Measurements from ENCODE around the gene ZNF32. TPM values are rescaled to one million over a fixed set of nuclear protein-coding genes. Genes with fewer than 3 reads are reported as not detected.

ZNF32 gene
- total RNA-seq: 10 to 100 TPM; 54.8 to 77.7 (median 57.4) TPM

GRCh38 chr10:43648398-43649184 lies at the start of gene ZNF32:
TSS of gene ZNF32 (minus strand) at chr10:43648881. CDS start at chr10:43646133, 2,748 bp downstream.
- Histone ChIP-seq H3K4me1 (peaks cover 7 to 17% (median 13%) of the 10 kb centered on the region in 4 donors), H3K27me3 (peaks cover 0 to 8% (median 0%) of the 10 kb centered on the region in 4 donors), H3K4me3 (peak within 1 kb of the TSS; percentile 71 to 90 (median 80)), H3K36me3 (peaks cover 24 to 36% (median 29%) of the 10 kb centered on the region in 4 donors), H3K27ac (replicated peaks in 1 of 4) (peak within 1 kb of the TSS; percentile 79 to 89 (median 82)), H3K9me3 (peaks cover 12 to 34% (median 32%) of the 10 kb centered on the region in 4 donors)
- under 1% methylated on average over 41 of the region's 90 CpGs for WGBS
- DNase-seq (ENCODE audit: extremely low spot score): no peak
- intact Hi-C loops (cut with DNase I): no loop called here
- TF ChIP-seq EP300 (IDR thresholded peaks at IDR 0.05) (no peak), POLR2AphosphoS5 (IDR thresholded peaks at IDR 0.05) (peak; percentile 45 to 59)

GRCh38 chr10:43698156-43698555 lies 49.5 kb upstream of the ZNF32 start:
- H3K36me3 ChIP-seq: no peaks in the 10 kb centered on the region
- WGBS: 63% methylated on average over 9 of the region's 9 CpGs
- DNase-seq (ENCODE audit: extremely low spot score): no peak
- H3K4me1 ChIP-seq: peaks cover 0 to 27% (median 2%) of the 10 kb centered on the region in 4 donors
- intact Hi-C loops (cut with DNase I): no loop called here
- TF ChIP-seq CTCF (IDR thresholded peaks at IDR 0.05) (no peak), POLR2AphosphoS5 (IDR thresholded peaks at IDR 0.05) (no peak), EP300 (IDR thresholded peaks at IDR 0.05) (no peak), POLR2A (IDR thresholded peaks at IDR 0.05; ENCODE audit: low read depth) (no peak)
- no peak overlapping the region for H3K4me3 ChIP-seq
- no peaks in the 10 kb centered on the region for H3K27me3 ChIP-seq
- no peaks in the 10 kb centered on the region for H3K9me3 ChIP-seq
- no peak overlapping the region for H3K27ac ChIP-seq (replicated peaks in 1 of 4)

- WGBS: 89% methylated on average over 11 of the region's 11 CpGs
- TF ChIP-seq CTCF (IDR thresholded peaks at IDR 0.05) (no peak), POLR2AphosphoS5 (IDR thresholded peaks at IDR 0.05) (no peak), EP300 (IDR thresholded peaks at IDR 0.05) (no peak), POLR2A (IDR thresholded peaks at IDR 0.05; ENCODE audit: low read depth) (no peak)
- no peak overlapping the region for H3K27ac ChIP-seq (replicated peaks in 1 of 4)
- no peaks in the 10 kb centered on the region for H3K36me3 ChIP-seq
- DNase-seq (ENCODE audit: extremely low spot score): no peak
- no peaks in the 10 kb centered on the region for H3K9me3 ChIP-seq
- intact Hi-C loops (cut with DNase I): no loop called here
- H3K4me3 ChIP-seq: no peak overlapping the region
- H3K4me1 ChIP-seq: peaks cover 0 to 28% (median 6%) of the 10 kb centered on the region in 4 donors
- no peaks in the 10 kb centered on the region for H3K27me3 ChIP-seq
Measured at GRCh38 chr10:43696909-43697483, 48.3 kb upstream of the ZNF32 start.

- Histone ChIP-seq H3K36me3 (no peaks in the 10 kb centered on the region), H3K4me1 (peaks cover 9 to 38% (median 16%) of the 10 kb centered on the region in 4 donors), H3K9me3 (no peaks in the 10 kb centered on the region), H3K4me3 (no peak overlapping the region), H3K27me3 (no peaks in the 10 kb centered on the region), H3K27ac (replicated peaks in 1 of 4) (no peak overlapping the region)
- intact Hi-C loops (cut with DNase I): no loop called here
- no peak for DNase-seq (ENCODE audit: extremely low spot score)
- WGBS: 93% methylated on average over 16 of the region's 16 CpGs
- TF ChIP-seq POLR2AphosphoS5 (IDR thresholded peaks at IDR 0.05) (no peak), CTCF (IDR thresholded peaks at IDR 0.05) (no peak), EP300 (IDR thresholded peaks at IDR 0.05) (no peak)
Measured at GRCh38 chr10:43695730-43696129, 47.0 kb upstream of the ZNF32 start.

GRCh38 chr10:43695321-43695720 lies 46.6 kb upstream of the ZNF32 start:
- Histone ChIP-seq H3K27me3 (no peaks in the 10 kb centered on the region), H3K4me1 (peaks cover 13 to 38% (median 20%) of the 10 kb centered on the region in 4 donors), H3K4me3 (no peak overlapping the region), H3K27ac (replicated peaks in 1 of 4) (no peak overlapping the region), H3K36me3 (no peaks in the 10 kb centered on the region), H3K9me3 (no peaks in the 10 kb centered on the region)
- 82% methylated on average over 8 of the region's 8 CpGs for WGBS
- no peak for DNase-seq (ENCODE audit: extremely low spot score)
- intact Hi-C loops (cut with DNase I): no loop called here
- TF ChIP-seq POLR2A (IDR thresholded peaks at IDR 0.05; ENCODE audit: low read depth) (no peak), CTCF (IDR thresholded peaks at IDR 0.05) (no peak), EP300 (IDR thresholded peaks at IDR 0.05) (no peak), POLR2AphosphoS5 (IDR thresholded peaks at IDR 0.05) (no peak)
